Measurements from ENCODE around the gene TRAFD1. TPM values are rescaled to one million over a fixed set of nuclear protein-coding genes. Genes with fewer than 3 reads are reported as not detected.

Gene TRAFD1
- total and polyA plus RNA-seq, 9 of the 15 experiments (the other 6 are each of a cell fraction or from before 2014, with no cell fraction given): 41.3 to 85.5 (median 54.5) TPM

GRCh38 chr12:112192475-112192874, 67.1 kb downstream of the TRAFD1 start:
- Histone ChIP-seq H3K9me1 (ENCODE audit: control insufficient read depth, insufficient read depth, low read length) (no peaks in the 10 kb centered on the region), H3K27ac (ENCODE audit: extremely low read depth, low read depth, low read length) (no peak overlapping the region), H3K79me2 (ENCODE audit: control insufficient read depth, insufficient read depth, low read length) (no peaks in the 10 kb centered on the region), H3K4me3 (no peak overlapping the region), H3K4me2 (ENCODE audit: insufficient read depth, low read length) (no peak overlapping the region), H4K20me1 (replicated peaks; ENCODE audit: control insufficient read depth, insufficient read depth, low read length) (no peaks in the 10 kb centered on the region), H3K9ac (ENCODE audit: insufficient read depth in 1 of 2, low read depth in 2 of 2, low read length in 2 of 2) (peak overlapping the region in 1 of 2 experiments; percentile 15; a peak in 1 of 4 replicates), H2AFZ (ENCODE audit: low read depth, low read length) (no peak overlapping the region), H3K9me3 (replicated peaks; ENCODE audit: control insufficient read depth, insufficient read depth, low read depth, low read length) (no peaks in the 10 kb centered on the region), H3K4me1 (replicated peaks in 1 of 2; ENCODE audit: control insufficient read depth in 2 of 2, insufficient read depth in 2 of 2, low read length in 2 of 2) (no peaks in the 10 kb centered on the region), H3K36me3 (ENCODE audit: control insufficient read depth, insufficient read depth, low read length) (peaks cover 53% of the 10 kb centered on the region; the same call in 2 of the 3 replicates), H3K27me3 (ENCODE audit: control insufficient read depth in 2 of 2, insufficient read depth in 2 of 2, low read length in 2 of 2) (no peaks in the 10 kb centered on the region)
- FAIRE-seq (no peak), ATAC-seq (no peak), DNase-seq (ENCODE audit: extremely low read depth in 1 of 4, low spot score in 3 of 4) (no peak)
- ChIA-PET POLR2A (interaction anchor here (0.9 to 1.9 kb wide), 3 partner anchors 9 to 10 kb away, joined by 3 to 7 read pairs (median 5); no protein-coding TSS in a partner anchor), CTCF (ENCODE audit: low intra/inter-chr PET ratio) (no interaction called here)
- in situ Hi-C loops (cut with MboI) (no loop called here), intact Hi-C loops (cut with micrococcal nuclease) (no loop called here)
- no TSS peak for BruUV-seq (replicated peaks)
- no peak for TF ChIP-seq FOXK2 (conservative IDR thresholded peaks at IDR 0.05 in 1 of 2, IDR thresholded peaks at IDR 0.05 in 1 of 2; ENCODE audit: low read depth in 2 of 2)
- no peak for TF ChIP-seq CGGBP1 (CRISPR knock-in tag; IDR thresholded peaks at IDR 0.05)
- TF ChIP-seq E2F6 (IDR thresholded peaks at IDR 0.05; ENCODE audit: borderline replicate concordance in 1 of 2, extremely low read depth in 1 of 2, insufficient read depth in 1 of 2, insufficient read length in 1 of 2, low read depth in 1 of 2, low read length in 1 of 2, poor library complexity in 1 of 2, severe bottlenecking in 1 of 2): no peak
- 87% methylated on average over 8 of the region's 13 CpGs for WGBS (ENCODE audit: insufficient coverage, low coverage, missing lambda C conversion rate)
